Endodermal cell (in vitro differentiated cells): Measurements from ENCODE around the gene P2RY1. TPM values are rescaled to one million over a fixed set of nuclear protein-coding genes. Genes with fewer than 3 reads are reported as not detected.
"Not testable (repeated sequence)": the region's sequence is repeated elsewhere in the genome, so short reads cannot be mapped to it uniquely, and the experiment has no call there.

Source experiments
- DNase-seq: peaks from one replicate; pipeline ENCODE4 v3.0.0-alpha.2; 2017
- H3K27ac ChIP-seq: 2 replicates; pipeline ENCODE4 v1.5.1; 2013; ENCODE audit warnings: mild to moderate bottlenecking, low read depth, low read length, moderate library complexity
- H3K27me3 ChIP-seq: 2 replicates; pipeline ENCODE4 v1.6.1; 2013; ENCODE audit warnings: mild to moderate bottlenecking, low read length, moderate library complexity; ENCODE audit not compliant: insufficient read depth, control insufficient read depth, poor library complexity, severe bottlenecking
- H3K36me3 ChIP-seq: 2 replicates; pipeline ENCODE4 v1.7.0; 2013; ENCODE audit warnings: mild to moderate bottlenecking, low read length, moderate library complexity; ENCODE audit not compliant: control insufficient read depth, insufficient read depth
- H3K4me1 ChIP-seq: one replicate; pipeline ENCODE4 v1.7.0; 2013; ENCODE audit warnings: low read length; ENCODE audit not compliant: control insufficient read depth, insufficient read depth
- H3K4me3 ChIP-seq: 2 replicates; pipeline ENCODE4 v1.5.1; 2013; ENCODE audit warnings: mild to moderate bottlenecking, low read length, moderate library complexity
- H3K9ac ChIP-seq: 2 replicates; pipeline ENCODE4 v1.6.1; 2013; ENCODE audit warnings: mild to moderate bottlenecking, low read length, moderate library complexity; ENCODE audit not compliant: poor library complexity, severe bottlenecking; ENCODE audit errors: extremely low read depth
- H3K9me3 ChIP-seq: 2 replicates; pipeline ENCODE4 v1.6.1; 2013; ENCODE audit warnings: mild to moderate bottlenecking, low read length, moderate library complexity; ENCODE audit not compliant: control insufficient read depth
- H3K27ac Mint-ChIP-seq: 2 replicates; pipeline ENCODE4 v1.8.0; 2020; ENCODE audit warnings: mixed read lengths
- H3K27me3 Mint-ChIP-seq: 2 replicates; pipeline ENCODE4 v1.8.0; 2021; ENCODE audit warnings: mild to moderate bottlenecking, mixed read lengths; ENCODE audit not compliant: insufficient read depth
- H3K36me3 Mint-ChIP-seq: 2 replicates; pipeline ENCODE4 v1.8.0; 2020; ENCODE audit warnings: low read depth, mixed read lengths
- H3K4me1 Mint-ChIP-seq: 2 replicates; pipeline ENCODE4 v1.8.0; 2020; ENCODE audit warnings: mixed read lengths
- H3K4me3 Mint-ChIP-seq: 2 replicates; pipeline ENCODE4 v1.8.0; 2020; ENCODE audit warnings: mild to moderate bottlenecking, moderate library complexity, mixed read lengths
- H3K9me3 Mint-ChIP-seq: 2 replicates; pipeline ENCODE4 v1.8.0; 2020; ENCODE audit warnings: mild to moderate bottlenecking, mixed read lengths
- CTCF ChIP-seq: fragments of 200-600 bp; sonication (generic); conservative IDR thresholded peaks from 2 replicates; pipeline ENCODE4 v1.5.0; 2021; ENCODE audit warnings: antibody characterized with exemption, mild to moderate bottlenecking
- WGBS, 2 experiments: methylation state at CpG; one replicate each; pipeline versions ENCODE4 v1.1.5 to v1.1.7; 2013; ENCODE audit warnings: missing lambda C conversion rate in 2 of 2, mixed read lengths in 1 of 2; ENCODE audit not compliant: insufficient coverage in 1 of 2, insufficient read length in 1 of 2; 5-methylcytosine and 5-hydroxymethylcytosine counted together
- total RNA-seq, 2 donors: library from RNA; stranded (reverse); fragmentation: NEBNext Ultra II Directional in 1 of 2; extraction: Animal tissue kit (Norgen Biotek cat#: 25700) in 1 of 2; gene quantifications; 2 replicates in 1 of 2; 3 replicates in 1 of 2; pipeline ENCODE4 v1.2.1, GENCODE V29; 2021

Gene P2RY1
- total RNA-seq, 2 donors from 2014 or later, result 7.6 to 10.4 TPM

GRCh38 chr3:152843955-152844354 lies 9.0 kb downstream of the P2RY1 start:
- Mint-ChIP-seq H3K27me3 (no peaks in the 10 kb centered on the region), H3K9me3 (no peaks in the 10 kb centered on the region)
- DNase-seq, result no peak

GRCh38 chr3:152846572-152847202 lies 11.8 kb downstream of the P2RY1 start:
- H3K9me3 ChIP-seq, result peaks cover 27% of the 10 kb centered on the region
- not testable (repeated sequence) for H3K36me3 Mint-ChIP-seq, H3K4me3 ChIP-seq, H3K4me1 Mint-ChIP-seq, H3K27me3 Mint-ChIP-seq, H3K4me3 Mint-ChIP-seq, H3K4me1 ChIP-seq, H3K27ac ChIP-seq, H3K9ac ChIP-seq, DNase-seq, H3K27ac Mint-ChIP-seq, H3K9me3 Mint-ChIP-seq, H3K36me3 ChIP-seq, H3K27me3 ChIP-seq
- WGBS, 2 experiments, result 95 to 100% methylated on average over 3 of the region's 3 CpGs

More at GRCh38 chr3:152843955-152844354, 9.0 kb downstream of the P2RY1 start:
- Mint-ChIP-seq H3K27ac (no peak overlapping the region), H3K4me1 (no peaks in the 10 kb centered on the region), H3K36me3 (peaks cover 5% of the 10 kb centered on the region), H3K4me3 (no peak overlapping the region)
- Histone ChIP-seq H3K27ac (no peak overlapping the region), H3K4me1 (no peaks in the 10 kb centered on the region), H3K9ac (no peak overlapping the region), H3K36me3 (no peaks in the 10 kb centered on the region), H3K27me3 (no peaks in the 10 kb centered on the region), H3K4me3 (no peak overlapping the region), H3K9me3 (peaks cover 27% of the 10 kb centered on the region)
- no peak for TF ChIP-seq CTCF

- peaks cover 27% of the 10 kb centered on the region for H3K9me3 ChIP-seq
- H3K36me3 Mint-ChIP-seq, H3K9me3 Mint-ChIP-seq, H3K27ac ChIP-seq, H3K4me3 ChIP-seq, H3K4me1 ChIP-seq, H3K9ac ChIP-seq, DNase-seq, H3K36me3 ChIP-seq, H3K27ac Mint-ChIP-seq, H3K27me3 Mint-ChIP-seq, H3K27me3 ChIP-seq, H3K4me3 Mint-ChIP-seq, H3K4me1 Mint-ChIP-seq: not testable (repeated sequence)
- 88 to 90% methylated on average over 1 of the region's 1 CpG for WGBS, 2 experiments
These were observed 12.7 kb downstream of the P2RY1 start for GRCh38 chr3:152847599-152847998.

GRCh38 chr3:152849996-152850578 lies 15.2 kb downstream of the P2RY1 start:
- TF ChIP-seq CTCF, result no peak
- 91 to 100% methylated on average over 1 to 2 of the region's 2 CpGs for WGBS, 2 experiments
- H3K27me3 Mint-ChIP-seq, result no peaks in the 10 kb centered on the region
- Histone ChIP-seq H3K4me3 (no peak overlapping the region), H3K9ac (no peak overlapping the region), H3K27me3 (no peaks in the 10 kb centered on the region), H3K36me3 (no peaks in the 10 kb centered on the region), H3K9me3 (peaks cover 27% of the 10 kb centered on the region), H3K4me1 (no peaks in the 10 kb centered on the region), H3K27ac (no peak overlapping the region)
- H3K27ac Mint-ChIP-seq, result no peak overlapping the region
- DNase-seq, result no peak
- no peak overlapping the region for H3K4me3 Mint-ChIP-seq
- no peaks in the 10 kb centered on the region for H3K4me1 Mint-ChIP-seq
- H3K36me3 Mint-ChIP-seq, result peaks cover 5% of the 10 kb centered on the region
- H3K9me3 Mint-ChIP-seq, result peaks cover 9% of the 10 kb centered on the region
